Lower leg skin (tissue), 3 donors: ENCODE measurements around the gene GNG4.

Source experiments
- CTCF ChIP-seq, 3 donors: fragments of 450-650 bp; IDR thresholded peaks; one replicate each; pipeline ENCODE4 v1.5.1; 2016; ENCODE audit warnings: antibody characterized with exemption in 3 of 3, mild to moderate bottlenecking in 3 of 3, moderate library complexity in 2 of 3
- POLR2A ChIP-seq, 2 donors: fragments of 450-650 bp; IDR thresholded peaks; one replicate each; pipeline ENCODE4 v1.6.1; 2016 to 2017; ENCODE audit warnings: antibody characterized with exemption in 2 of 2, mild to moderate bottlenecking in 1 of 2, moderate library complexity in 1 of 2

GRCh38 chr1:235657747-235658526 is 8.4 kb upstream of the GNG4 start:
- TF ChIP-seq CTCF (IDR thresholded peaks at IDR 0.05) (no peak), POLR2A (IDR thresholded peaks at IDR 0.05) (no peak)
